ENCODE results near the gene MAN2B2.
A peak's percentile ranks its signal among the peaks of the same experiment; 100 is the strongest.
"Not testable (repeated sequence)": the region's sequence is repeated elsewhere in the genome, so short reads cannot be mapped to it uniquely, and the experiment has no call there.

The MAN2B2 gene

DNA sequence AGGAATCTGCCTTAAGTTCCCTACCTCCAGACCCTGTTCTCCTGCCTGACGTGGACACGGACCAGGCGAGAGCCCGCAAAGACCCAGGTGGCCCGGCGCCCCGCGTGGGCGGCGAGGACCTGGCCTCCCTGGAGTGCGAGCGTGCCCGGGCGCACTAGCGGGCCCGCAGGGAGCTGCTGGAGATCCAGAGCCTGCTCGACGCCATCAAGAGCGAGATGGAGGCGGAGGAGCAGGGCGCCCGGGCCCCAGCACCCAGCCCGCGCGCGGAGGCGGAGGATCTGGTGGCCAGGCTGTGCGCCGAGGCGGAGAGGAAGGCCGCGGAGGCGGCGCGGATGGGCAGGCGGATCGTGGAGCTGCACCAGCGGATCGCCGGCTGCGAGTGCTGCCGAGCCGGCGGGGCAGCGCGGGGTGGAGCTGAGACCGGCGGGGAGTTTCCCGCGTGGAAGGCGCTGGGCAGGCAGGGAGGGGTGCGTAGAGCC lies 83.6 kb downstream of the MAN2B2 start:
- no peak overlapping the region for H3K27ac ChIP-seq (ENCODE audit: low read depth, low read length)
- peaks cover 0 to 30% (median 8%) of the 10 kb centered on the region in 5 donors for H3K27me3 ChIP-seq (ENCODE audit: control insufficient read depth in 5 of 5, insufficient read depth in 4 of 5, low read length in 5 of 5)
- peak overlapping the region in 4 of 5 donors; percentile 39 to 53 (median 46) for H3K9ac ChIP-seq (ENCODE audit: low read length in 5 of 5)
- H3K36me3 ChIP-seq (ENCODE audit: control insufficient read depth in 5 of 5, insufficient read depth in 5 of 5, low read length in 5 of 5): no peaks in the 10 kb centered on the region
- H3K9me3 ChIP-seq (ENCODE audit: control insufficient read depth in 5 of 5, low read length in 5 of 5): no peaks in the 10 kb centered on the region
- peak overlapping the region in 4 of 5 donors; percentile 43 to 59 (median 53) for H3K4me3 ChIP-seq (ENCODE audit: low read depth in 1 of 5, low read length in 5 of 5)
- peaks cover 0 to 12% (median 10%) of the 10 kb centered on the region in 5 donors for H3K4me1 ChIP-seq (ENCODE audit: control insufficient read depth in 5 of 5, insufficient read depth in 5 of 5, low read length in 5 of 5)

DNA sequence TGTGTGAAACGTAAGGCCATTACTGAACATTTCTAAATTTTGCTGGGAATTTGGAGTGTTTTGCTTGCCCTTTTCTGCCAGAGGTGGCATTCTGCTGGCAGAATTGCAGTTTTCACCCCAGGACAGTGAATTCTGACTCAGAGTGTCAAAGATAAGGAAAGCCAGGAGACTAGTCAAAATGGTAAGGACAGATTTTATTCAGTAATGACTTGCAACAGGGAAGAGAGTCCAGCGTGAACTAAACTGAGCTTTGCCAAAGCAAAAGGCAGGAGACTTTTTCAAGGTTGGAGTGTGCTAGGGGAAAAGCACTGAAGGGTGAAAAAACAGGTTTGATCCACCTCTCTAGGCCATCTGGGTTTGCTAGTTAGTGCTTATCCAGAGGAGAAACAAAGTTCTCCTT lies 84.9 kb downstream of the MAN2B2 start:
- Histone ChIP-seq H3K27me3 (ENCODE audit: control insufficient read depth in 5 of 5, insufficient read depth in 4 of 5, low read length in 5 of 5) (peaks cover 4 to 39% (median 13%) of the 10 kb centered on the region in 5 donors), H3K4me1 (ENCODE audit: control insufficient read depth in 5 of 5, insufficient read depth in 5 of 5, low read length in 5 of 5) (peaks cover 2 to 25% (median 16%) of the 10 kb centered on the region in 5 donors), H3K36me3 (ENCODE audit: control insufficient read depth in 5 of 5, insufficient read depth in 5 of 5, low read length in 5 of 5) (no peaks in the 10 kb centered on the region), H3K9ac (ENCODE audit: low read length in 5 of 5) (no peak overlapping the region), H3K9me3 (ENCODE audit: control insufficient read depth in 5 of 5, low read length in 5 of 5) (no peaks in the 10 kb centered on the region), H3K4me3 (ENCODE audit: low read depth in 1 of 5, low read length in 5 of 5) (no peak overlapping the region), H3K27ac (ENCODE audit: low read depth, low read length) (no peak overlapping the region)

GRCh38 chr4:6660430-6660829 lies 85.4 kb downstream of the MAN2B2 start:
- H3K9me3 ChIP-seq (ENCODE audit: control insufficient read depth in 5 of 5, low read length in 5 of 5): no peaks in the 10 kb centered on the region
- H3K27me3 ChIP-seq (ENCODE audit: control insufficient read depth in 5 of 5, insufficient read depth in 4 of 5, low read length in 5 of 5): peaks cover 9 to 44% (median 18%) of the 10 kb centered on the region in 5 donors
- H3K4me1 ChIP-seq (ENCODE audit: control insufficient read depth in 5 of 5, insufficient read depth in 5 of 5, low read length in 5 of 5): peaks cover 3 to 25% (median 16%) of the 10 kb centered on the region in 5 donors
- H3K27ac ChIP-seq (ENCODE audit: low read depth, low read length): no peak overlapping the region
- no peaks in the 10 kb centered on the region for H3K36me3 ChIP-seq (ENCODE audit: control insufficient read depth in 5 of 5, insufficient read depth in 5 of 5, low read length in 5 of 5)
- no peak overlapping the region for H3K9ac ChIP-seq (ENCODE audit: low read length in 5 of 5)
- H3K4me3 ChIP-seq (ENCODE audit: low read depth in 1 of 5, low read length in 5 of 5): no peak overlapping the region

DNA sequence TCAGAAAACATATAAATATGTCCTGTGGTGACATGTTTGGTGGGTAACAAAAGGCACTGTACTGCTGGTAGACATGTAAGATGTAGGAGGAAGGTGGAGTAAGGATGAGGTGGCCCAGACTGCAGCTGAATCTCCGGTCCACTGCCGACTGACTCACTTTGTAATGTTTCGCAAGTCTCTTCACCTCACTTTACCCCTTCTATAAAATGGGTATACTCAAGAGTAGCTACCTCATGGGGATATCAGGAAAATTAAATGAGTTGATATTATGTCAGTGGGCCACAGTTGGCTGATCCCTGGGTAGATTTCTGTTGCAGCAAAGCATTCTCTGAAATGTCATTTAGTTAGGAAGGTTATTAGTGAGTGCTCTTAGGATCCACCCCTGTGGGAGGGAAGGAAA lies 87.6 kb downstream of the MAN2B2 start:
- H3K9me3 ChIP-seq (ENCODE audit: control insufficient read depth in 5 of 5, low read length in 5 of 5): no peaks in the 10 kb centered on the region
- H3K4me3 ChIP-seq (ENCODE audit: low read depth in 1 of 5, low read length in 5 of 5): no peak overlapping the region
- H3K27me3 ChIP-seq (ENCODE audit: control insufficient read depth in 5 of 5, insufficient read depth in 4 of 5, low read length in 5 of 5): peaks cover 12 to 53% (median 27%) of the 10 kb centered on the region in 5 donors
- H3K36me3 ChIP-seq (ENCODE audit: control insufficient read depth in 5 of 5, insufficient read depth in 5 of 5, low read length in 5 of 5): no peaks in the 10 kb centered on the region
- no peak overlapping the region for H3K27ac ChIP-seq (ENCODE audit: low read depth, low read length)
- H3K4me1 ChIP-seq (ENCODE audit: control insufficient read depth in 5 of 5, insufficient read depth in 5 of 5, low read length in 5 of 5): peaks cover 3 to 25% (median 16%) of the 10 kb centered on the region in 5 donors
- H3K9ac ChIP-seq (ENCODE audit: low read length in 5 of 5): no peak overlapping the region

- H3K4me3 ChIP-seq (ENCODE audit: low read depth in 1 of 5, low read length in 5 of 5): peak overlapping the region in 4 of 5 donors; percentile 6 to 49 (median 32)
Measured at GRCh38 chr4:6663596-6664393, 88.8 kb downstream of the MAN2B2 start.

GRCh38 chr4:6665320-6665654 lies 90.3 kb downstream of the MAN2B2 start:
- H3K9me3 ChIP-seq (ENCODE audit: control insufficient read depth in 5 of 5, low read length in 5 of 5): no peaks in the 10 kb centered on the region
- H3K36me3 ChIP-seq (ENCODE audit: control insufficient read depth in 5 of 5, insufficient read depth in 5 of 5, low read length in 5 of 5): no peaks in the 10 kb centered on the region
- H3K9ac ChIP-seq (ENCODE audit: low read length in 5 of 5): no peak overlapping the region
- H3K27ac ChIP-seq (ENCODE audit: low read depth, low read length): no peak overlapping the region
- H3K4me3 ChIP-seq (ENCODE audit: low read depth in 1 of 5, low read length in 5 of 5): no peak overlapping the region
- peaks cover 3 to 14% (median 6%) of the 10 kb centered on the region in 5 donors for H3K4me1 ChIP-seq (ENCODE audit: control insufficient read depth in 5 of 5, insufficient read depth in 5 of 5, low read length in 5 of 5)
- H3K27me3 ChIP-seq (ENCODE audit: control insufficient read depth in 5 of 5, insufficient read depth in 4 of 5, low read length in 5 of 5): peaks cover 14 to 46% (median 27%) of the 10 kb centered on the region in 5 donors

More at GRCh38 chr4:6663596-6664393, 88.8 kb downstream of the MAN2B2 start:
- Histone ChIP-seq H3K4me1 (ENCODE audit: control insufficient read depth in 5 of 5, insufficient read depth in 5 of 5, low read length in 5 of 5) (peaks cover 3 to 20% (median 12%) of the 10 kb centered on the region in 5 donors), H3K27ac (ENCODE audit: low read depth, low read length) (no peak overlapping the region), H3K27me3 (ENCODE audit: control insufficient read depth in 5 of 5, insufficient read depth in 4 of 5, low read length in 5 of 5) (peaks cover 14 to 49% (median 27%) of the 10 kb centered on the region in 5 donors), H3K9ac (ENCODE audit: low read length in 5 of 5) (peak overlapping the region in 1 of 5 donors; percentile 29), H3K36me3 (ENCODE audit: control insufficient read depth in 5 of 5, insufficient read depth in 5 of 5, low read length in 5 of 5) (no peaks in the 10 kb centered on the region), H3K9me3 (ENCODE audit: control insufficient read depth in 5 of 5, low read length in 5 of 5) (no peaks in the 10 kb centered on the region)

GRCh38 chr4:6668391-6668790 lies 93.4 kb downstream of the MAN2B2 start:
- H3K27ac ChIP-seq (ENCODE audit: low read depth, low read length): no peak overlapping the region
- H3K9me3 ChIP-seq (ENCODE audit: control insufficient read depth in 5 of 5, low read length in 5 of 5): no peaks in the 10 kb centered on the region
- H3K9ac ChIP-seq (ENCODE audit: low read length in 5 of 5): no peak overlapping the region
- H3K4me1 ChIP-seq (ENCODE audit: control insufficient read depth in 5 of 5, insufficient read depth in 5 of 5, low read length in 5 of 5): peaks cover 3 to 17% (median 8%) of the 10 kb centered on the region in 5 donors
- H3K27me3 ChIP-seq (ENCODE audit: control insufficient read depth in 5 of 5, insufficient read depth in 4 of 5, low read length in 5 of 5): peaks cover 14 to 27% (median 22%) of the 10 kb centered on the region in 5 donors
- peaks cover 0 to 5% (median 0%) of the 10 kb centered on the region in 5 donors for H3K36me3 ChIP-seq (ENCODE audit: control insufficient read depth in 5 of 5, insufficient read depth in 5 of 5, low read length in 5 of 5)
- H3K4me3 ChIP-seq (ENCODE audit: low read depth in 1 of 5, low read length in 5 of 5): no peak overlapping the region

DNA sequence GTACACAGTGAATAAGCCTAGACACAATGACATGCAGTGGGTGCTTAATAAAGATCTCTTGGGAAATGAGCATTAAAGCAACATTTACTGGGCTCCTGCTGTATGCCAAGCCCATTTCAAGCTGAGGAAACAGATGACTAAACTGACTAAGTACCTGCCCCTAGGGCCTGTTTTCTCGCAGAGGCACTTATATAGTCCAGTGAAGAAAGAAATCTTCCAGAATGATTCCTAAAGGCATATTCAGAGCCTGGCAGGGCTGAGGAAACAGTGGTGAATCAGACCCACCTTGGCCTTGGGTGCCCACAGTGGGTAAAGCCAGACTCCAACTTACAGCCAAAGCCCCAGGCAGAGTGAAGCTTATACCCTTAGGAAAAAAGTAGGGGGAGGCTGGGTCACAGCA lies 96.7 kb downstream of the MAN2B2 start:
- peaks cover 12 to 31% (median 25%) of the 10 kb centered on the region in 5 donors for H3K4me1 ChIP-seq (ENCODE audit: control insufficient read depth in 5 of 5, insufficient read depth in 5 of 5, low read length in 5 of 5)
- H3K36me3 ChIP-seq (ENCODE audit: control insufficient read depth in 5 of 5, insufficient read depth in 5 of 5, low read length in 5 of 5): peaks cover 0 to 13% (median 0%) of the 10 kb centered on the region in 5 donors
- H3K27me3 ChIP-seq (ENCODE audit: control insufficient read depth in 5 of 5, insufficient read depth in 4 of 5, low read length in 5 of 5): peaks cover 0 to 7% (median 5%) of the 10 kb centered on the region in 5 donors
- no peak overlapping the region for H3K27ac ChIP-seq (ENCODE audit: low read depth, low read length)
- no peak overlapping the region for H3K4me3 ChIP-seq (ENCODE audit: low read depth in 1 of 5, low read length in 5 of 5)
- H3K9ac ChIP-seq (ENCODE audit: low read length in 5 of 5): no peak overlapping the region
- no peaks in the 10 kb centered on the region for H3K9me3 ChIP-seq (ENCODE audit: control insufficient read depth in 5 of 5, low read length in 5 of 5)

- H3K27ac ChIP-seq (ENCODE audit: low read depth, low read length): no peak overlapping the region
- H3K36me3 ChIP-seq (ENCODE audit: control insufficient read depth in 5 of 5, insufficient read depth in 5 of 5, low read length in 5 of 5): peaks cover 0 to 13% (median 0%) of the 10 kb centered on the region in 5 donors
- H3K4me1 ChIP-seq (ENCODE audit: control insufficient read depth in 5 of 5, insufficient read depth in 5 of 5, low read length in 5 of 5): peaks cover 12 to 36% (median 28%) of the 10 kb centered on the region in 5 donors
- H3K9ac ChIP-seq (ENCODE audit: low read length in 5 of 5): no peak overlapping the region
- H3K27me3 ChIP-seq (ENCODE audit: control insufficient read depth in 5 of 5, insufficient read depth in 4 of 5, low read length in 5 of 5): peaks cover 0 to 7% (median 3%) of the 10 kb centered on the region in 5 donors
- H3K4me3 ChIP-seq (ENCODE audit: low read depth in 1 of 5, low read length in 5 of 5): no peak overlapping the region
- H3K9me3 ChIP-seq (ENCODE audit: control insufficient read depth in 5 of 5, low read length in 5 of 5): no peaks in the 10 kb centered on the region
Measured at GRCh38 chr4:6672131-6672530, 97.1 kb downstream of the MAN2B2 start.

- H3K9ac ChIP-seq (ENCODE audit: low read length in 5 of 5); H3K9me3 ChIP-seq (ENCODE audit: control insufficient read depth in 5 of 5, low read length in 5 of 5); H3K27me3 ChIP-seq (ENCODE audit: control insufficient read depth in 5 of 5, insufficient read depth in 4 of 5, low read length in 5 of 5); H3K27ac ChIP-seq (ENCODE audit: low read depth, low read length): not testable (repeated sequence)
- peak overlapping the region in 1 of 5 donors; percentile 81 for H3K4me3 ChIP-seq (ENCODE audit: low read depth in 1 of 5, low read length in 5 of 5)
- H3K4me1 ChIP-seq (ENCODE audit: control insufficient read depth in 5 of 5, insufficient read depth in 5 of 5, low read length in 5 of 5): peaks cover 12 to 38% (median 29%) of the 10 kb centered on the region in 5 donors
- H3K36me3 ChIP-seq (ENCODE audit: control insufficient read depth in 5 of 5, insufficient read depth in 5 of 5, low read length in 5 of 5): peaks cover 0 to 13% (median 0%) of the 10 kb centered on the region in 5 donors
Measured at GRCh38 chr4:6672541-6673190, 97.7 kb downstream of the MAN2B2 start.

Measured in subcutaneous abdominal adipose tissue (tissue), 5 donors.